ENCODE measurements around the gene LANCL3.

The LANCL3 gene

DNA sequence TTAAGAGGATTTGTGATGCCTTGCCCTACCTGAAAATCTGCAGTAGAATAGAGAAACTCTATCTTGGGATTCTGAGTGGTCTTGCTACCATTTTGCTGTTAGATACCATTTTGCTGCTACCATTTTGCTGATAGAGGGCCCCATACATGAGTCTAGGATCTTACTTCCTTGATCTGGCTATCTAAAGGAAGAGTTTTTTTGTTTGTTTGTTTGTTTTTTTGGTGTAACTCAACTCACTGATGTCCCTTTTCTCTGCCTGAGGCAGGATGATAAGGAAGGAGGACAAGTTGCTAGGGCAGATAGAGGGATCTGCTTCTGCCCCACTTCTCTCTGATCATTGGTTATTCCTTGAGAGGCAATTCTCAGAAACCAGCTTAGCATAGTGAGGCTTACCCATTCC is 145.1 kb downstream of the LANCL3 start:
- Histone ChIP-seq H3K4me3 (ENCODE audit: low read length) (no peak overlapping the region), H3K27me3 (ENCODE audit: control insufficient read depth, insufficient read depth, low read length) (no peaks in the 10 kb centered on the region), H3K9ac (ENCODE audit: low read length) (no peak overlapping the region), H3K4me1 (ENCODE audit: control insufficient read depth, low read depth, low read length) (no peaks in the 10 kb centered on the region), H3K9me3 (ENCODE audit: control insufficient read depth, low read depth, low read length) (peaks cover 15% of the 10 kb centered on the region), H3K27ac (ENCODE audit: low read length) (no peak overlapping the region), H3K36me3 (ENCODE audit: control insufficient read depth, low read depth, low read length) (no peaks in the 10 kb centered on the region)

DNA sequence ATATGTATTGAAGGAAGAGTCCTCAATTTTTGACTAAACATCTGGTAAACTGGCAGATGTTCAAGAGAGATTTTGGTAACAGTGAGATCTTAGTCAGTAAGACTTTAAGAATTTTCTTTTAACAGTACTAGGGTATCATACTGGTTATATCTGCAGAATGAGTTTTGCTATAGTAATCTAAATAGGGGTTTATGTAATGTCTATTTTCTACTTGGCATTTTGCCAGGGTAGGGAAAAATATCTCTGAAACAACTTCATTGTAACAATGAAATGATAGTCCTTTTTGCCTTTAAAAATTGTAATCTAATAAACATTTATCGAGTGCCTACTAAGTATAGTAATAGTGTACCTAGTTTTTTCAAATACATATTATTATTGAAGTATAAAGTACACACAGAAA is 146.2 kb downstream of the LANCL3 start:
- Histone ChIP-seq H3K27me3 (ENCODE audit: control insufficient read depth, insufficient read depth, low read length) (no peaks in the 10 kb centered on the region), H3K36me3 (ENCODE audit: control insufficient read depth, low read depth, low read length) (no peaks in the 10 kb centered on the region), H3K27ac (ENCODE audit: low read length) (no peak overlapping the region), H3K4me3 (ENCODE audit: low read length) (no peak overlapping the region), H3K9ac (ENCODE audit: low read length) (no peak overlapping the region), H3K9me3 (ENCODE audit: control insufficient read depth, low read depth, low read length) (peaks cover 12% of the 10 kb centered on the region), H3K4me1 (ENCODE audit: control insufficient read depth, low read depth, low read length) (no peaks in the 10 kb centered on the region)

DNA sequence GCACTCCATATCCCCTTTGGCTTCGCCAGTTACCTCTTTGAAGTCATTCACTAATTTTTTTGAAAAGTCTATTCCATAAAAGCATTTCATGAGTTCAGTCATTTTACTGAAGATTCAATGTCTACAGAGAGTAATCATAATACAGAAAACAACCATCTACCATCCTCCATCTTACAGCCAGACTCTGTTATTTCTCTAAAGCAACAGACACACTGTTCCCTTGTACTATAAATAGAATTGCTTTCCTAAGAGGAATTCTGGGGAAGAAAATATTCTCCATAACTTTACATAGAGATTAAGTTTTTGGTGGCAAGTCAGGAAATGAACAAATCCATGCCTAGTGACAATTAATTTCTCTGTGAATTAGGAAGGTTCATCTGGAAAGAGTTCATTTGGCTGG is 151.1 kb downstream of the LANCL3 start:
- Histone ChIP-seq H3K36me3 (ENCODE audit: control insufficient read depth, low read depth, low read length) (no peaks in the 10 kb centered on the region), H3K9ac (ENCODE audit: low read length) (no peak overlapping the region), H3K4me3 (ENCODE audit: low read length) (no peak overlapping the region), H3K27me3 (ENCODE audit: control insufficient read depth, insufficient read depth, low read length) (no peaks in the 10 kb centered on the region), H3K4me1 (ENCODE audit: control insufficient read depth, low read depth, low read length) (no peaks in the 10 kb centered on the region), H3K9me3 (ENCODE audit: control insufficient read depth, low read depth, low read length) (peaks cover 18% of the 10 kb centered on the region), H3K27ac (ENCODE audit: low read length) (no peak overlapping the region)

DNA sequence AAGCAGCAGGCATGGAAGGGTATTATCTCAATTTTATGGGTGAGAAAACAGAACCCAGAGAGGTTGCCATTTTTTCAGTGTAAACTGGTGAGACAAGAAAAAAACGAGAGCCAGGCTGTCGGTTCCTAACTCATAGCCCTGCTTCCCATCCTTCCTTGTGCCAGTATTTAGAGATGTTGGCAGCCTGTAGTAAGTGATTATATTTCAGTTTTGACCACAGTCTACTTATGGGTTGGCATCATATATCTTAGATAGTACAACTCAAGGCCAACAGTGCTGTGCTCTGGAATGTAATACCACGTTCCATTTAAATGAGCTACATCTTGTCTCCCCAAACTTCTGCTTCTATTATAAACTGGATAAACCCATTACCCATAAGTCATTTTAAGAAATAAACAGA is 154.9 kb downstream of the LANCL3 start:
- Histone ChIP-seq H3K4me1 (ENCODE audit: control insufficient read depth, low read depth, low read length) (no peaks in the 10 kb centered on the region), H3K36me3 (ENCODE audit: control insufficient read depth, low read depth, low read length) (no peaks in the 10 kb centered on the region), H3K27me3 (ENCODE audit: control insufficient read depth, insufficient read depth, low read length) (no peaks in the 10 kb centered on the region), H3K9ac (ENCODE audit: low read length) (no peak overlapping the region), H3K9me3 (ENCODE audit: control insufficient read depth, low read depth, low read length) (peaks cover 17% of the 10 kb centered on the region), H3K27ac (ENCODE audit: low read length) (no peak overlapping the region), H3K4me3 (ENCODE audit: low read length) (no peak overlapping the region)

Data from iPS-18a (cell line).